Mesenchymal stem cell (in vitro differentiated cells and primary cell): ENCODE measurements around the gene HIF1A.
"Not testable (repeated sequence)": the region's sequence is repeated elsewhere in the genome, so short reads cannot be mapped to it uniquely, and the experiment has no call there.

Experiments used
- DNase-seq: peaks from one replicate; pipeline ENCODE4 v3.0.0-alpha.2; 2013
- H2AFZ ChIP-seq: one replicate; pipeline ENCODE4 v1.6.1; 2013; ENCODE audit warnings: low read depth, mild to moderate bottlenecking, control low read depth, inconsistent platforms, low read length, moderate library complexity
- H2AK5ac ChIP-seq: 2 replicates; pipeline ENCODE4 v1.6.1; 2013; ENCODE audit warnings: low read length, moderate library complexity, mild to moderate bottlenecking, inconsistent platforms; ENCODE audit not compliant: severe bottlenecking
- H2BK120ac ChIP-seq: one replicate; pipeline ENCODE4 v1.6.1; 2013; ENCODE audit warnings: low read depth, mild to moderate bottlenecking, inconsistent platforms, low read length, moderate library complexity
- H2BK12ac ChIP-seq, 2 experiments: one replicate each; pipeline ENCODE4 v1.6.1; 2013; ENCODE audit warnings: inconsistent platforms in 2 of 2, low read length in 2 of 2, mild to moderate bottlenecking in 2 of 2, moderate library complexity in 2 of 2, control low read depth in 1 of 2
- H2BK15ac ChIP-seq: one replicate; pipeline ENCODE4 v1.6.1; 2013; ENCODE audit warnings: mild to moderate bottlenecking, low read depth, inconsistent platforms; ENCODE audit not compliant: poor library complexity, severe bottlenecking
- H2BK5ac ChIP-seq: 2 replicates; pipeline ENCODE4 v1.6.1; 2013; ENCODE audit warnings: low read depth, mild to moderate bottlenecking, low read length, control low read depth, inconsistent platforms; ENCODE audit not compliant: poor library complexity, severe bottlenecking
- H3K14ac ChIP-seq, 2 experiments: one replicate each; pipeline ENCODE4 v1.6.1; 2013; ENCODE audit warnings: inconsistent platforms in 2 of 2, low read length in 2 of 2, control low read depth in 1 of 2, mild to moderate bottlenecking in 1 of 2, moderate library complexity in 1 of 2
- H3K18ac ChIP-seq, 2 experiments: one replicate each; pipeline ENCODE4 v1.6.1; 2013; ENCODE audit warnings: inconsistent platforms in 2 of 2, low read length in 2 of 2, control low read depth in 1 of 2, low read depth in 1 of 2, mild to moderate bottlenecking in 1 of 2
- H3K23ac ChIP-seq, 2 experiments: one replicate each; pipeline ENCODE4 v1.6.1; 2013; ENCODE audit warnings: inconsistent platforms in 2 of 2, low read length in 2 of 2, mild to moderate bottlenecking in 2 of 2, moderate library complexity in 2 of 2, control low read depth in 1 of 2
- H3K27ac ChIP-seq: 2 replicates; pipeline ENCODE4 v1.5.1; 2013; ENCODE audit warnings: mild to moderate bottlenecking, moderate library complexity, low read length, control low read depth, inconsistent platforms; ENCODE audit not compliant: poor library complexity, severe bottlenecking
- H3K27me3 ChIP-seq, 2 experiments: 2 replicates each; pipeline versions ENCODE4 v1.6.1 to v1.7.0; 2013; ENCODE audit warnings: low read length in 2 of 2, mild to moderate bottlenecking in 2 of 2, moderate library complexity in 2 of 2, control low read depth in 1 of 2, inconsistent platforms in 1 of 2; ENCODE audit not compliant: control insufficient read depth in 1 of 2, insufficient read depth in 1 of 2
- H3K36me3 ChIP-seq, 2 experiments: 2 replicates each; pipeline versions ENCODE4 v1.6.1 to v1.7.0; 2013; ENCODE audit warnings: low read length in 2 of 2, control low read depth in 1 of 2, inconsistent platforms in 1 of 2, low read depth in 1 of 2, mild to moderate bottlenecking in 1 of 2; ENCODE audit not compliant: insufficient read depth in 2 of 2, control insufficient read depth in 1 of 2
- H3K4ac ChIP-seq, 2 experiments: one replicate each; pipeline ENCODE4 v1.6.1; 2013; ENCODE audit warnings: inconsistent platforms in 2 of 2, low read length in 2 of 2, mild to moderate bottlenecking in 2 of 2, moderate library complexity in 2 of 2, control low read depth in 1 of 2, low read depth in 1 of 2
- H3K4me1 ChIP-seq: 2 replicates; pipeline ENCODE4 v1.6.1; 2013; ENCODE audit warnings: low read depth, low read length, control low read depth; ENCODE audit not compliant: control insufficient read depth, insufficient read depth
- H3K4me2 ChIP-seq: 2 replicates; pipeline ENCODE4 v1.6.1; 2013; ENCODE audit warnings: low read length, mild to moderate bottlenecking, inconsistent platforms; ENCODE audit not compliant: poor library complexity, severe bottlenecking
- H3K4me3 ChIP-seq, 2 experiments: 2 replicates each; pipeline versions ENCODE4 v1.5.1 to v1.7.0; 2013; ENCODE audit warnings: low read length in 2 of 2, mild to moderate bottlenecking in 2 of 2, control low read depth in 1 of 2, low read depth in 1 of 2; ENCODE audit not compliant: insufficient read depth in 1 of 2
- H3K79me1 ChIP-seq: replicated peaks from 2 replicates; pipeline ENCODE4 v1.6.1; 2013; ENCODE audit warnings: mild to moderate bottlenecking, control low read depth, low read length, inconsistent platforms; ENCODE audit not compliant: poor library complexity, severe bottlenecking
- H3K9ac ChIP-seq: 2 replicates; pipeline ENCODE4 v1.7.0; 2013; ENCODE audit warnings: mild to moderate bottlenecking, low read length, moderate library complexity
- H3K9me3 ChIP-seq: 2 replicates; pipeline ENCODE4 v1.7.0; 2013; ENCODE audit warnings: mild to moderate bottlenecking, low read length; ENCODE audit not compliant: control insufficient read depth
- H4K8ac ChIP-seq: one replicate; pipeline ENCODE4 v1.6.1; 2013; ENCODE audit warnings: inconsistent platforms, mild to moderate bottlenecking, low read length, moderate library complexity
- H4K91ac ChIP-seq: one replicate; pipeline ENCODE4 v1.6.1; 2013; ENCODE audit warnings: mild to moderate bottlenecking, low read length, inconsistent platforms
- WGBS: methylation state at CpG from one replicate; pipeline ENCODE4 v1.1.7; 2013; ENCODE audit warnings: mixed read lengths; 5-methylcytosine and 5-hydroxymethylcytosine counted together

Gene HIF1A

GRCh38 chr14:61746346-61746745 is 51.0 kb downstream of the HIF1A start:
- WGBS: 100% methylated on average over 2 of the region's 3 CpGs

DNA sequence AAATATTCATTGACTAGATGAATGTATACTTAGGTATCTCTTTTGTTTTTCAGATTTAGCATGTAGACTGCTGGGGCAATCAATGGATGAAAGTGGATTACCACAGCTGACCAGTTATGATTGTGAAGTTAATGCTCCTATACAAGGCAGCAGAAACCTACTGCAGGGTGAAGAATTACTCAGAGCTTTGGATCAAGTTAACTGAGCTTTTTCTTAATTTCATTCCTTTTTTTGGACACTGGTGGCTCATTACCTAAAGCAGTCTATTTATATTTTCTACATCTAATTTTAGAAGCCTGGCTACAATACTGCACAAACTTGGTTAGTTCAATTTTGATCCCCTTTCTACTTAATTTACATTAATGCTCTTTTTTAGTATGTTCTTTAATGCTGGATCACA is 51.6 kb downstream of the HIF1A start:
- H3K23ac ChIP-seq: no peak overlapping the region
- no peak overlapping the region for H3K4ac ChIP-seq
- H2AFZ ChIP-seq: no peak overlapping the region
- no peak overlapping the region for H2BK15ac ChIP-seq
- no peak overlapping the region for H2AK5ac ChIP-seq
- H4K8ac ChIP-seq: no peak overlapping the region
- no peak overlapping the region for H2BK12ac ChIP-seq
- H3K4me2 ChIP-seq: no peak overlapping the region
- no peaks in the 10 kb centered on the region for H3K27me3 ChIP-seq
- no peak overlapping the region for H3K18ac ChIP-seq
- H3K14ac ChIP-seq: no peak overlapping the region
- H3K9me3 ChIP-seq: no peaks in the 10 kb centered on the region
- H3K36me3 ChIP-seq: peaks cover 32 to 86% of the 10 kb centered on the region in 2 experiments
- H2BK5ac ChIP-seq: no peak overlapping the region
- peak overlapping the region; percentile 48 for H3K9ac ChIP-seq
- peaks cover 4% of the 10 kb centered on the region for H3K79me1 ChIP-seq
- H3K4me3 ChIP-seq: no peak overlapping the region
- DNase-seq: no peak
- no peak overlapping the region for H4K91ac ChIP-seq
- no peak overlapping the region for H2BK120ac ChIP-seq
- peak overlapping the region; percentile 35 for H3K27ac ChIP-seq
- peaks cover 11% of the 10 kb centered on the region for H3K4me1 ChIP-seq

More at GRCh38 chr14:61746346-61746745, 51.0 kb downstream of the HIF1A start:
- not testable (repeated sequence) for H2BK5ac ChIP-seq, H3K9me3 ChIP-seq, H2AK5ac ChIP-seq, H2BK12ac ChIP-seq, H2BK120ac ChIP-seq, H3K4me2 ChIP-seq, H3K4me3 ChIP-seq, DNase-seq, H3K79me1 ChIP-seq, H4K91ac ChIP-seq, H2AFZ ChIP-seq, H3K18ac ChIP-seq, H3K14ac ChIP-seq, H3K27me3 ChIP-seq, H3K4ac ChIP-seq, H2BK15ac ChIP-seq, H3K23ac ChIP-seq
- H3K9ac ChIP-seq: peak overlapping the region; percentile 48
- H4K8ac ChIP-seq: peak overlapping the region; percentile 23
- peak overlapping the region; percentile 38 for H3K27ac ChIP-seq
- peaks cover 34 to 91% of the 10 kb centered on the region in 2 experiments for H3K36me3 ChIP-seq
- peaks cover 11% of the 10 kb centered on the region for H3K4me1 ChIP-seq

- no peak overlapping the region for H3K18ac ChIP-seq
Observed at GRCh38 chr14:61747342-61747741, 52.0 kb downstream of the HIF1A start.

DNA sequence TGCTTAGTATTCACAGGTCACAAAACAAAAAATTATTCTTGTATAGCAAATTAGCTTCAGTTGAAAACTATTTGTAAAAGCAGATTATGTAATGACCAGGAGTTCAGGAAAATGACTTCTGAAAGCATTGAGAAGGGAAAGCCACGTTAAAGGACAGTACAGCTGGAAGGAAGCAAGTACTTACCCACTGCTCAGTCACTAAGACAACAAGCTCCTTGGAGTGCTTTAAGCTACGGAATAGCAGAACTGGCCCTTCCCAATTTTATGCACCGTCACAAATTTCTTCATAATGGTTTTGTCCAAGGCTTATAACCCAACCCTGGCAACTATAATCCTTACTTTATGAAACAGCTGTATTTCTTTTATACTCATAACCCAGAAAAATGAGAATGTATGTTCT is 54.0 kb downstream of the HIF1A start:
- Histone ChIP-seq H3K23ac (no peak overlapping the region), H3K4me3 (no peak overlapping the region), H3K4me2 (no peak overlapping the region), H3K4ac (no peak overlapping the region), H3K9me3 (no peaks in the 10 kb centered on the region), H3K27ac (peak overlapping the region; percentile 53), H3K4me1 (peaks cover 14% of the 10 kb centered on the region), H3K9ac (peak overlapping the region; percentile 79), H2BK12ac (no peak overlapping the region), H3K27me3 (no peaks in the 10 kb centered on the region), H4K91ac (no peak overlapping the region), H3K14ac (no peak overlapping the region), H3K18ac (no peak overlapping the region), H2BK120ac (no peak overlapping the region), H3K79me1 (peaks cover 4% of the 10 kb centered on the region), H2BK15ac (no peak overlapping the region), H2AFZ (no peak overlapping the region), H2BK5ac (no peak overlapping the region), H3K36me3 (peaks cover 23 to 62% of the 10 kb centered on the region in 2 experiments), H2AK5ac (no peak overlapping the region), H4K8ac (no peak overlapping the region)
- 59% methylated on average over 3 of the region's 3 CpGs for WGBS
- no peak for DNase-seq

More at GRCh38 chr14:61747342-61747741, 52.0 kb downstream of the HIF1A start:
- Histone ChIP-seq H2AK5ac (no peak overlapping the region), H2BK15ac (no peak overlapping the region), H3K9me3 (no peaks in the 10 kb centered on the region), H3K4me2 (no peak overlapping the region), H3K4me1 (peaks cover 11% of the 10 kb centered on the region), H3K79me1 (peaks cover 4% of the 10 kb centered on the region), H3K4me3 (no peak overlapping the region), H3K27ac (no peak overlapping the region), H3K36me3 (peaks cover 31 to 81% of the 10 kb centered on the region in 2 experiments), H4K8ac (no peak overlapping the region), H2BK5ac (no peak overlapping the region), H4K91ac (no peak overlapping the region), H3K4ac (no peak overlapping the region), H3K27me3 (no peaks in the 10 kb centered on the region), H3K9ac (peak overlapping the region; percentile 48), H2AFZ (no peak overlapping the region), H2BK12ac (no peak overlapping the region), H2BK120ac (no peak overlapping the region), H3K14ac (no peak overlapping the region), H3K23ac (no peak overlapping the region)
- no peak for DNase-seq
- WGBS: 100% methylated on average over 1 of the region's 3 CpGs
